Measurements from ENCODE around the gene CD302. TPM values are rescaled to one million over a fixed set of nuclear protein-coding genes. Genes with fewer than 3 reads are reported as not detected.
"Not testable (repeated sequence)": the region's sequence is repeated elsewhere in the genome, so short reads cannot be mapped to it uniquely, and the experiment has no call there.

CD302 gene
- total RNA-seq, 2 donors from 2014 or later: 27.3 to 28.7 TPM

- Histone ChIP-seq H3K9me3 (no peaks in the 10 kb centered on the region), H3K4me1 (peaks cover 0 to 14% of the 10 kb centered on the region in 2 donors), H3K4me3 (no peak overlapping the region), H3K36me3 (peaks cover 49% of the 10 kb centered on the region), H3K27me3 (no peaks in the 10 kb centered on the region), H3K27ac (no peak overlapping the region)
- TF ChIP-seq CTCF (IDR thresholded peaks at IDR 0.05): no peak
- no peak for DNase-seq (ENCODE audit: low spot score)
These were observed 62.0 kb downstream of the CD302 start for GRCh38 chr2:159736048-159736447.

- H3K27ac ChIP-seq: no peak overlapping the region
- peaks cover 0 to 14% of the 10 kb centered on the region in 2 donors for H3K4me1 ChIP-seq
- TF ChIP-seq CTCF (IDR thresholded peaks at IDR 0.05): no peak
- H3K4me3 ChIP-seq: no peak overlapping the region
- no peaks in the 10 kb centered on the region for H3K9me3 ChIP-seq
- no peaks in the 10 kb centered on the region for H3K27me3 ChIP-seq
- DNase-seq (ENCODE audit: low spot score): no peak
- H3K36me3 ChIP-seq: peaks cover 53% of the 10 kb centered on the region
These were observed 62.4 kb downstream of the CD302 start for GRCh38 chr2:159735648-159736047.

GRCh38 chr2:159728629-159729028, 69.4 kb downstream of the CD302 start:
- TF ChIP-seq CTCF (IDR thresholded peaks at IDR 0.05): no peak
- H3K9me3 ChIP-seq: no peaks in the 10 kb centered on the region
- H3K4me3 ChIP-seq: no peak overlapping the region
- DNase-seq (ENCODE audit: low spot score): no peak
- H3K27me3 ChIP-seq: no peaks in the 10 kb centered on the region
- H3K36me3 ChIP-seq: peaks cover 18% of the 10 kb centered on the region
- peaks cover 0 to 25% of the 10 kb centered on the region in 2 donors for H3K4me1 ChIP-seq
- no peak overlapping the region for H3K27ac ChIP-seq

- no peaks in the 10 kb centered on the region for H3K27me3 ChIP-seq
- no peak for DNase-seq (ENCODE audit: low spot score)
- no peak overlapping the region for H3K4me3 ChIP-seq
- TF ChIP-seq CTCF (IDR thresholded peaks at IDR 0.05): no peak
- no peaks in the 10 kb centered on the region for H3K9me3 ChIP-seq
- peaks cover 0 to 53% of the 10 kb centered on the region in 2 donors for H3K4me1 ChIP-seq
- peak overlapping the region; percentile 32 to 65 for H3K27ac ChIP-seq
- peaks cover 2% of the 10 kb centered on the region for H3K36me3 ChIP-seq
These were observed 72.3 kb downstream of the CD302 start for GRCh38 chr2:159725713-159726112.

GRCh38 chr2:159724795-159725572, 73.0 kb downstream of the CD302 start:
- peak overlapping the region in 1 of 2 donors; percentile 65 for H3K27ac ChIP-seq
- not testable (repeated sequence) for H3K27me3 ChIP-seq; H3K4me3 ChIP-seq; H3K36me3 ChIP-seq; DNase-seq (ENCODE audit: low spot score); H3K9me3 ChIP-seq
- H3K4me1 ChIP-seq: peaks cover 0 to 60% of the 10 kb centered on the region in 2 donors

- Histone ChIP-seq H3K4me3 (no peak overlapping the region), H3K4me1 (peaks cover 0 to 83% of the 10 kb centered on the region in 2 donors), H3K27me3 (no peaks in the 10 kb centered on the region), H3K36me3 (peaks cover 8% of the 10 kb centered on the region), H3K27ac (no peak overlapping the region), H3K9me3 (no peaks in the 10 kb centered on the region)
- no peak for DNase-seq (ENCODE audit: low spot score)
- no peak for TF ChIP-seq CTCF (IDR thresholded peaks at IDR 0.05)
These were observed 75.4 kb downstream of the CD302 start for GRCh38 chr2:159722580-159722979.
